Body of pancreas (tissue), 4 donors: ENCODE data around the gene RAP1A.

Source experiments
- POLR2A ChIP-seq, 3 donors: fragments of 450-650 bp; IDR thresholded peaks; one replicate each; pipeline ENCODE4 v1.6.1; 2016; ENCODE audit warnings: antibody characterized with exemption in 3 of 3, mild to moderate bottlenecking in 2 of 3
- TF ChIP-seq, protein P1 (sequence below), 7 experiments: fragments of 450-650 bp in 4 of 7; fragments of 200-600 bp in 3 of 7; sonication (generic) in 3 of 7; IDR thresholded peaks; one replicate each; pipeline ENCODE4 v1.5.1; 2016 to 2019; ENCODE audit warnings: antibody characterized with exemption in 7 of 7

DNA sequence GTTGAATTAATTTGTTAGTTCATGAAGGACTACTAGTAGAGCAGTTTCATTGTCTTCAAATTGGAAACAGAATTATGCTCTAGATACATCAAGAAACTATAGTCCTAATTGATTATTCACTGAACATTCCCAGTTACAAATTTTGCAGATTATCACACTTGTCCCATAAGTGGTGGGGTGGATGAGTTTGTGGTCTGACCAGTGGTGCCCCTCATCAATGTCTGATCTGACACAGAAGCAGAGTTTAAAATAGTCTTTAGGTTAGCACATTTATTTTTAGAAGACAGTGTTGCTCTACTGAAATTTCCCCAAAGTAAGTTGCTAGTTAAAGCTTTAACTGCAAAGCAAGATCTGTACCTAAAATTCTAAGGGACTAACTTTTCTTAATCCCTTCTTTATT is 76.7 kb downstream of the RAP1A start:
- TF ChIP-seq, protein P1, sequence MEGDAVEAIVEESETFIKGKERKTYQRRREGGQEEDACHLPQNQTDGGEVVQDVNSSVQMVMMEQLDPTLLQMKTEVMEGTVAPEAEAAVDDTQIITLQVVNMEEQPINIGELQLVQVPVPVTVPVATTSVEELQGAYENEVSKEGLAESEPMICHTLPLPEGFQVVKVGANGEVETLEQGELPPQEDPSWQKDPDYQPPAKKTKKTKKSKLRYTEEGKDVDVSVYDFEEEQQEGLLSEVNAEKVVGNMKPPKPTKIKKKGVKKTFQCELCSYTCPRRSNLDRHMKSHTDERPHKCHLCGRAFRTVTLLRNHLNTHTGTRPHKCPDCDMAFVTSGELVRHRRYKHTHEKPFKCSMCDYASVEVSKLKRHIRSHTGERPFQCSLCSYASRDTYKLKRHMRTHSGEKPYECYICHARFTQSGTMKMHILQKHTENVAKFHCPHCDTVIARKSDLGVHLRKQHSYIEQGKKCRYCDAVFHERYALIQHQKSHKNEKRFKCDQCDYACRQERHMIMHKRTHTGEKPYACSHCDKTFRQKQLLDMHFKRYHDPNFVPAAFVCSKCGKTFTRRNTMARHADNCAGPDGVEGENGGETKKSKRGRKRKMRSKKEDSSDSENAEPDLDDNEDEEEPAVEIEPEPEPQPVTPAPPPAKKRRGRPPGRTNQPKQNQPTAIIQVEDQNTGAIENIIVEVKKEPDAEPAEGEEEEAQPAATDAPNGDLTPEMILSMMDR (IDR thresholded peaks at IDR 0.05): no peak
- TF ChIP-seq POLR2A (IDR thresholded peaks at IDR 0.05): no peak
